Stimulated activated naive B cell treated with anti-CD40 and anti-IgM and Interleukin-4, amounts not matched to agents 10 μg/mL and 1 μg/mL and 100 μg/mL, for 72 hours (primary cell): ENCODE data around the gene THBD.

Experiments used
- ATAC-seq, 2 donors: fragments of 150-1000 bp; cut with Tn5 transposase; replicated peaks; 2 replicates each; pipeline ENCODE4 v1.10.0; 2021; ENCODE audit warnings: moderate library complexity in 1 of 2
- DNase-seq: peaks from one replicate; pipeline ENCODE4 v3.0.0; 2021
- H3K27ac Mint-ChIP-seq: one replicate; pipeline ENCODE4 v1.8.0; 2022; ENCODE audit warnings: mild to moderate bottlenecking, mixed read lengths
- H3K27me3 Mint-ChIP-seq, 2 donors: one replicate each; pipeline ENCODE4 v1.8.0; 2022; ENCODE audit warnings: mixed read lengths in 2 of 2
- H3K36me3 Mint-ChIP-seq, 2 donors: one replicate each; pipeline ENCODE4 v1.8.0; 2022; ENCODE audit warnings: mixed read lengths in 2 of 2, mild to moderate bottlenecking in 1 of 2
- H3K4me1 Mint-ChIP-seq, 2 donors: one replicate each; pipeline ENCODE4 v1.8.0; 2022; ENCODE audit warnings: mixed read lengths in 2 of 2, mild to moderate bottlenecking in 1 of 2
- H3K4me3 Mint-ChIP-seq, 2 donors: one replicate each; pipeline ENCODE4 v1.8.0; 2022; ENCODE audit warnings: mild to moderate bottlenecking in 2 of 2, mixed read lengths in 2 of 2, moderate library complexity in 1 of 2
- H3K9me3 Mint-ChIP-seq, 2 donors: one replicate each; pipeline ENCODE4 v1.8.0; 2022; ENCODE audit warnings: mixed read lengths in 2 of 2, mild to moderate bottlenecking in 1 of 2

The THBD gene

DNA sequence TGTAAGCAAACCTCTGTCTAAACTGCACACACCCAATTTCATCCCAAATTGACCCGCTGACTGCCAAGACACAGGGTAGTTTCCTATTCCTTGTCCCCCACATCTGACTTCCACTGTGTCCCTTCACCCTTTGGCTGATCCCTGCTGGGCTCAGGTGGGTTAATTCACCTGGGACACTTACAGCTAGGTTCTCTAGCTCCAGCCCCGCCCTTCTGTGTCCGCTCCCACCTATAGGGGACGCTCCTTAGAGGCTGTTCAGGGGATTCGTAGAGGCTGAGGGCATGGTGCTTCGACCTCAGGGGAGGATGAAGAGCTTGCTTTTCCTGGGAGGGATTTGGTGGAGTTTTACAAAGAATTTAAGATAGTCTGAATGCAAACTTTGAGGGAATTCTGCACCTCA, 40.7 kb upstream of the THBD start:
- ATAC-seq (no peak), DNase-seq (no peak)
- no peak overlapping the region for H3K4me3 Mint-ChIP-seq
- H3K4me1 Mint-ChIP-seq: peaks cover 9 to 23% of the 10 kb centered on the region in 2 donors
- H3K27me3 Mint-ChIP-seq: peaks cover 8 to 26% of the 10 kb centered on the region in 2 donors
- H3K27ac Mint-ChIP-seq: no peak overlapping the region
- no peaks in the 10 kb centered on the region for H3K36me3 Mint-ChIP-seq
- no peaks in the 10 kb centered on the region for H3K9me3 Mint-ChIP-seq

DNA sequence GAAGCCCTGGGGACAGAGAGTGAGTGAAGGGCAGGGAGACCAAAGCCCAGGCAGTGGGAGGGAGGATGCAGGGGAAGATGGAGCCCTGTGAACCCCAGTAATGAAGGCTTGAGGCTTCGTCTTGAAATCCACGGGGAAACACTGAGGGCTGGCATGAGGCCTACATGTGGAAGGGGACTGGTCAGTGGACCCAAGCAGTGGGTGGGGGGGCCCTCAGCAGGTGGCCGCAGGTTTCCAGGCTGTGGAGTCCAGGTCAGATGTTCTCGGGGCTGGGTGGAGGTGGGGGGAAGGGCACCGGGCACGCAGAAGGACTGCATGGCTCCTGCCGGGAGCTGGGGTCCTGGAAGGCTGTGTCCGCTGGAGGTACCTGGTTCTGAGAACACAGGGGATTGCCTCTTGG, 39.4 kb upstream of the THBD start:
- peaks cover 8 to 26% of the 10 kb centered on the region in 2 donors for H3K27me3 Mint-ChIP-seq
- H3K4me1 Mint-ChIP-seq: peaks cover 9 to 23% of the 10 kb centered on the region in 2 donors
- no peak overlapping the region for H3K27ac Mint-ChIP-seq
- H3K4me3 Mint-ChIP-seq: no peak overlapping the region
- DNase-seq (no peak), ATAC-seq (no peak)
- no peaks in the 10 kb centered on the region for H3K36me3 Mint-ChIP-seq
- H3K9me3 Mint-ChIP-seq: no peaks in the 10 kb centered on the region

DNA sequence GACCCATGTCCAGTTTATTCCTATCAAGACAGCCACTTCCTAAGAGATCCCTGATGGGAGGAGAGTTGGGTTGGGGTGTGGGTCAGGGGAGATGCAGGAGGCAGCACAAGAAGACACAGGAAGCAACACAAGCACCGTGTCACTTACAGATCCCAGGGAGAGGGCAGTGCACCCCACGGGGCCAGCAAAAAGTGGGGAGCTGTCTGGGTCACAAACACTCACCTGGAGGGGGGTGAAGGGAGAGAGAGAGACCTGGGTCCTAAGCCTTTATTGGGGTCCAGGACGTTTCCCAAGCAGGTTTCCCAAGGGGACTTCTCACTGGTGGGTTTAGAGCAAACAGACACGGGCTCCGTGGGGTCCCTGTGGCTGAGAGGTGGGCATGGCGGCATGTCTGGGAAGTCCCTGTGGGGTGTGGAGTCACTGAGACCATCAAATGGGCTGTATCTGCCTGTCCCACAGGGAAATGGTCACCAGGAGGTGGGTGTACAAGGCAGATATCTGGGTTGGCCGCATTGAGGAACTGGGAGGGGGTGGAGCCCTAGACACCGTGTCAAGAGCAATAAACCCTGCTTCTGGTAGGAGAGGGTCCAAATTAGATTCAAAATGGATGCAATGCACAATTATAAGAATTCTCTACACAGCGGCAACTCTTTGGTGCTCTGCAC, 38.2 kb upstream of the THBD start:
- peaks cover 9 to 23% of the 10 kb centered on the region in 2 donors for H3K4me1 Mint-ChIP-seq
- DNase-seq: no peak
- no peak overlapping the region for H3K4me3 Mint-ChIP-seq
- peak; percentile 63 to 66 for ATAC-seq
- H3K27ac Mint-ChIP-seq: no peak overlapping the region
- no peaks in the 10 kb centered on the region for H3K36me3 Mint-ChIP-seq
- H3K9me3 Mint-ChIP-seq: no peaks in the 10 kb centered on the region
- H3K27me3 Mint-ChIP-seq: peaks cover 8 to 21% of the 10 kb centered on the region in 2 donors

DNA sequence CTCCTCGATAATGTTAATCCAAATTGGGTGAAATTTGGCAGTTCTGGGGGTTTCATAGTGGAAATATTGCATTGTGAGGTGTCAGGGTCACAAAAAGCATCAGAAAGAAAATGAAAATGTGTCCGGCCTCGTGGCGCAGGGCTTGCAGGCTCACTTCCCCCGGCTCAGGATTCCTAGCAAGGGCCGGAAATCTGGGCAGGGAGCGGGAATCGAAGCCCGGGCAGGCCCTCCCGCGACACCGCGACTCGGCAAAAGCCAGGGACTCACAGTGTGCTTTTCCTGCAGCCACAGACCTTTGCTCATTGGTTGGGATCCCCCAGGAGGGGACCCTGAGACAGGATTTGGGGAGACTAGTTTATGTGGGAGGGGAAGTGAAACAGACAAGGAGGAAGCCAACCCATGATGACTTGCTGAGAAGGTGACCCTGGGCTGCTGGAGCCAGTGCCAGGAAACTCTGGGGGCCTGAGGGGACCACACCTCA, 37.5 kb upstream of the THBD start:
- H3K4me1 Mint-ChIP-seq: peaks cover 9 to 23% of the 10 kb centered on the region in 2 donors
- H3K9me3 Mint-ChIP-seq: no peaks in the 10 kb centered on the region
- H3K4me3 Mint-ChIP-seq: no peak overlapping the region
- peaks cover 8 to 21% of the 10 kb centered on the region in 2 donors for H3K27me3 Mint-ChIP-seq
- H3K27ac Mint-ChIP-seq: no peak overlapping the region
- ATAC-seq (peak; percentile 38 to 58), DNase-seq (no peak)
- H3K36me3 Mint-ChIP-seq: no peaks in the 10 kb centered on the region

DNA sequence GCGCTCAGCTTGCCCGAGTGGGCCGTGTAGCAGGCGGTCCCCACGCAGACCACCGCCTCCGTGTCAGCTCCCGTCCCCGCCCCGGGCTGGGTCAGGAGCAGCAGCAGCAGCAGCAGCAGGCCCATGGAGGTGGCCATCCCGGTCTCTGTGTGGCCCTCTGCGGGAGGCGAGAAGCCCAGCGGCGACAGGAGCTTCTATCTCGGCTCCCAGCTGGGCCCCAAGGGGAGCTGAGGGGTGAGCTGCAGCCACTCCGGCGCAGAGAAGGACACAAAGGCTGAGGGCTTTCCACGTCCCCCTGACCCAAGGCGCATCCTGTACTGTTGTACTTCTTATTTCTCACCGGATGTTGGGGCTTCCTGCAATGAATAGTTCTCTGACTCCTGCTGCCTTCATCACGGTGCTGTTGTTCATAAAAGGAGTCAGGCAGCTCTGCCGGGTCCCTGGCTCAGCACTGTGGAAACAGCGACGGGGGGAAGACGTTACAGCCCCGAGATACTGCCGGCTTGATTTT, 36.6 kb upstream of the THBD start, which contains the start of gene CD93:
Gene CD93, minus strand, starts transcription at position 269 of the 511 bp plus-strand sequence. Its CDS starts 132 bp downstream, at position 137.
- no peak for DNase-seq
- Mint-ChIP-seq H3K27ac (no peak within 1 kb of the TSS), H3K9me3 (no peaks in the 10 kb centered on the region), H3K36me3 (no peaks in the 10 kb centered on the region), H3K27me3 (peaks cover 8 to 21% of the 10 kb centered on the region in 2 donors), H3K4me1 (peaks cover 9 to 23% of the 10 kb centered on the region in 2 donors), H3K4me3 (no peak within 1 kb of the TSS)
- peak; percentile 33 to 47 for ATAC-seq

DNA sequence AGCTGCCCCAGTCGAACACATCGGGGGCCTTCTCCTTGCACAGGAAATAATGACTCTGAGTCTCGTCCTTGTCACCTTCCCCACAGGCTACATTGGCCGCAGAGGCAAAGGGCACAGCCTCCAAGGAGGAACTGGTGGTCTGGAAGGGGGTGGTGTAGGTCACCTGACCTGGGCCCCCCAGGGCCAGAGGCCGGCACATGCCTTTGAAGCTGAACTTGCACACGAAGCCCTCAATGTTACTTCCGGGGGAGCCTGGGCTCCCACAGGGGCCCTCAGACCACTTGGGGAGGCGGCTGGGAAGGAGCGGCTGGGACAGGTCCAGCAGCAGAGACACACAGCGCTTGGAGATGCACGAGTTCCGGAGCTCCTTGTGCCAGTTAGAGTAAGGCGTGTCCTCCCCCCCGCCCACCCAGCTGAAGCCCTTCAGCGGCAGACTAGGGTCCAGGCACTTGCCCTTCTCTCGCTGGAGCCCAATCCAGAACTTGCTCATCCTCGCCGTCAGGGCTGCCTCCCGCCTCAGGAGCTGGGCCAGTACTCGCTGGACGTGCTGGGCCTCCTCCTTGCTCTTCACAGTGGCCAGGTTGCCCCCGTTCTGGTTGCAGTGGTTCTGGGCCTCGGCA, 36.1 kb upstream of the THBD start:
- ATAC-seq (no peak), DNase-seq (no peak)
- H3K27ac Mint-ChIP-seq: no peak overlapping the region

DNA sequence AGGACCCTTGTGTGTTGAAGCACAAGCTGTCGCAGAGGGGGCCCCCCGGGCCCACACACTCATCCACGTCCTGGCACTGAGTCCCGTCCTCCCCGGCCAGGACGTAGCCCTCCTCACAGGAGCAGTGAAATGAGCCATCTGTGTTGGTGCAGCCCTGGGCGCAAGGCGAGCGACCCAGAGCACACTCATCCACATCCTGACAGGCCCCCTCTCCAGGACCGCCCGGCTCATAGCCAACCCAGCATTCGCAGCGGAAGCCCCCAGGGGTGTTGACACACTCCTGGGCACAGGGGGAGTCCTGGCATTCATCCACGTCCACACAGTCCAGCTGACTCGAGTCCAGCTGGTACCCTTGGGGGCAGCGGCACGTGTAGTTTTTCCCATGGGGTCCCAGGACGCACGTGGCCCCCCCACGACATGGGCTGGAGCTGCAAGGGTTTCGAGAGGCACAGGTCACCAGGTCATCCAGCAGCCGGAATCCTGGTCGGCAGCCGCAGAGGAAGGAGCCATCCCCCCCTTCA, 35.4 kb upstream of the THBD start:
- DNase-seq (no peak), ATAC-seq (no peak)
- peaks cover 8 to 21% of the 10 kb centered on the region in 2 donors for H3K27me3 Mint-ChIP-seq
- peaks cover 9 to 23% of the 10 kb centered on the region in 2 donors for H3K4me1 Mint-ChIP-seq
- no peak overlapping the region for H3K4me3 Mint-ChIP-seq
- H3K9me3 Mint-ChIP-seq: no peaks in the 10 kb centered on the region
- no peak overlapping the region for H3K27ac Mint-ChIP-seq
- no peaks in the 10 kb centered on the region for H3K36me3 Mint-ChIP-seq

More for the DNA sequence above, 36.1 kb upstream of the THBD start:
- H3K4me1 Mint-ChIP-seq: peaks cover 9 to 23% of the 10 kb centered on the region in 2 donors
- H3K9me3 Mint-ChIP-seq: no peaks in the 10 kb centered on the region
- H3K4me3 Mint-ChIP-seq: no peak overlapping the region
- H3K36me3 Mint-ChIP-seq: no peaks in the 10 kb centered on the region
- peaks cover 8 to 21% of the 10 kb centered on the region in 2 donors for H3K27me3 Mint-ChIP-seq

DNA sequence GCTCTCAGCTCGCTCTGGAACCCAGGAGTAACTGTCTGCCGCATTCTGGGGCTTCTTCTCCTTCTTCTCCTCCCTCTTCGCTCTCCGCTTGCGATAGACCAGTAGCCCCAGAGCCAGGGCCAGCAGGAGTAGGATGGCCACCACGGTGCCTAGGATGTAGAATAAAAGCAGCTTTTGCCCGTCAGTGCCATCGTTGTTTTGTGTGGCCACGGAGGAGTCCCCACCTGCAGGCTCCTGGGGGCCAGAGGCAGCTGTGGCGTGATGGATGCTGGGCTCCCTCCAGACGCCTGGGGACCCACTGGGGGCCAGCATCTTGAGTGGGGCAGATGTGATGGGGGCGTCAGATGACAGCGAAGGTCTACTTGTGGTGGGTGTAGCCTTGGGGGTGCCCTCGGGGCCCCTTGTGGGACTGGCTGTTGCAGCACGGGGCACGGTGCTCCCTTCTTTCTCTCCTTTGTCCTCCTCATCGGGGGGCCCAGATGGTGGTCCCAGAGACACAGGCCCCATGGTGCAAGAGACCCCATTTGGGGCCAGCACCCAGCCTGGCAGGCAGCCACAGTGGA, 34.9 kb upstream of the THBD start:
- H3K4me3 Mint-ChIP-seq: no peak overlapping the region
- DNase-seq: no peak
- H3K9me3 Mint-ChIP-seq: no peaks in the 10 kb centered on the region
- H3K27me3 Mint-ChIP-seq: peaks cover 8 to 21% of the 10 kb centered on the region in 2 donors
- H3K27ac Mint-ChIP-seq: no peak overlapping the region
- H3K4me1 Mint-ChIP-seq: peaks cover 9 to 23% of the 10 kb centered on the region in 2 donors
- H3K36me3 Mint-ChIP-seq: no peaks in the 10 kb centered on the region
- ATAC-seq: no peak

DNA sequence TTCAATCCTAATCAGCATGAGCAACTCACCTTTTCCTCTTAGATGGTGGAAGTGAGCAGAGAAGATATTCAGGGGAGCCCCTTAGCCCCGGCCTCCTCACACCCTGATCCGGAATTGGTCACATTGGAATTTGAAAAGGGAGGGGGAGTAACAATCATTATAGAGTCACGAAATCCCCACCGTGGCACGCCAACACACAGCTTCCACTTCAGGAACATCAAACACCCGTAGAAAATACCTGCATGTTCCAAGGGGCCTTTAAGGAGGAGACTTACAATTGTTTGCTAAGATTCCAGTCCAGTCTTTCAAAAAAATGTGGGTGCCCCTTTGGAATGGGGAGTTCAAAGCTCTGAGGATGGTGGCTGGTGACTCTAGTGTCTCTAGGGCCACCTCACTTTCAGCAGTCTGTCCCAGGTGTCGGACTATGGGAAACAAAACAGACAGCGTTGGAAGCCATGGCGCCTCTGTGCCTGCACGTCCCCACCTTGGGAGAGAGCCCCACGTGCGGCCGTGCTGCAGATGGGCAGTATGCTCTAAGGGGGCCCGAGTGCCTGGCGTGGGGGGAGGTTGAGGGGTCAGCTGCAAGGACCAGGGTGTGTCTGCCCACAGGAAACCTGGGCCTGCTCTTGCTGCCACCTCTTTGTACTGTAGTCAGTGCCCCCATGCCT, 34.2 kb upstream of the THBD start:
- H3K27me3 Mint-ChIP-seq: peaks cover 8 to 24% of the 10 kb centered on the region in 2 donors
- peaks cover 9 to 23% of the 10 kb centered on the region in 2 donors for H3K4me1 Mint-ChIP-seq
- DNase-seq (no peak), ATAC-seq (no peak)
- H3K36me3 Mint-ChIP-seq: no peaks in the 10 kb centered on the region
- H3K9me3 Mint-ChIP-seq: no peaks in the 10 kb centered on the region
- no peak overlapping the region for H3K27ac Mint-ChIP-seq
- H3K4me3 Mint-ChIP-seq: no peak overlapping the region

DNA sequence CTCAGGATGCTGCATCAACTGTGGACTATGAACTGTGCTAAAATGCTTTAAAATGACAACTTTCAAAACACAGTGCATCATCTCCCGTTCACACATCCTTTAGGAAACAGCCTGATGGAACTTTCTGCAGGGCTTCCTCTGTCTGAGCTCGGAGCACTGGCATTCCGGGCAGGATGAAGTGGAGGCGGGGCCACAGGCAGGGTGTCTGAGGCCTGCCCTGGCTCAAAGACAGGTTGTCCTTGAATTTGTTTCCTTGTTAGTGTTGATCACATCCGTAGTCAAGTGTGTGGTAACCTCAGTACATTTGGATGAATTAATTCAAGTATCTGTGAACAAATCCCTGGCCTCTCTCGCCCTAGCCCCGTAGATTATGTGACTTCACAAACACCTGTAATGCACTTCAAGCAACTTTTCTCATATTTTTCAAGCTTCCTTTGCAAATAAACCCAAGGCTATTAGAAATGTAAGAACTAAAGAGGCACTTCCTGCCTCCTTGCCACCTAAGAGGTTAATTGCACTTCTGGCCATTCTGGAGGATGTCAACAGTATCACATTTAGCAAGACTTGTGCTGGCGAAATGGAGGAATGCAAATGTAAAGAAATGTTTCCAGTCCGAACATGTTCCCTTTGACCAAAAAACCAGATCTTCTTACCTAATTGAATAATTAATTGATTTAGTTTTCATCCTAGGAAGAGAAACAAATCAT, 33.5 kb upstream of the THBD start:
- Mint-ChIP-seq H3K27me3 (peaks cover 5 to 26% of the 10 kb centered on the region in 2 donors), H3K4me3 (no peak overlapping the region), H3K36me3 (no peaks in the 10 kb centered on the region), H3K4me1 (peaks cover 9 to 22% of the 10 kb centered on the region in 2 donors), H3K9me3 (no peaks in the 10 kb centered on the region), H3K27ac (no peak overlapping the region)
- no peak for DNase-seq
- ATAC-seq: no peak

DNA sequence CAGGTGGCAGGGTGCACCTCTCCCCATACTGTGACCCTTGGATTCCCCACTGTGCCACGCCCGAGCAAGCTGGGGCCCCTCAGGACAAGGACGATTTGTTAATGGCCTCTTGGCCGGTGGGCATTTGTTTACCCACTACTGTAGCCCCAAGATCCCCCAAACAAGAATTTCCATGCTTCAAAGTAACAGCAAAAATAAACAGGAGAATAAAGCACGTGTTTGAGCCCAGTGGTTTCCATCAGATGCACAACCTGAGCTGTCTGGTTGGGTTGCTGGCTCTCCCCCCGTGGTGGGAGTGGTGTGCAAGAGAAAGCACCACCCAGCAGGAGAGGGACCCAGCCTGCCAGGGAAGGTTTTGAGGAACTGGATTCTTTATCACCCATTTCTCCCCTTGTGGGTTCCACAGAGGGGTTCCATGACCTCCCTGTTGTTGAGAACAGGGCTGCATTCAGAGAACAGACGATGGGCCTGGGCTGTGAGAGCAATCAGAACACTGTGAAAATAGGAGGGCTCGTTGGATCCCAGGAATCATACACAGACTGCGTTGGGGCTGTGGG, 31.9 kb upstream of the THBD start:
- H3K4me3 Mint-ChIP-seq: no peak overlapping the region

DNA sequence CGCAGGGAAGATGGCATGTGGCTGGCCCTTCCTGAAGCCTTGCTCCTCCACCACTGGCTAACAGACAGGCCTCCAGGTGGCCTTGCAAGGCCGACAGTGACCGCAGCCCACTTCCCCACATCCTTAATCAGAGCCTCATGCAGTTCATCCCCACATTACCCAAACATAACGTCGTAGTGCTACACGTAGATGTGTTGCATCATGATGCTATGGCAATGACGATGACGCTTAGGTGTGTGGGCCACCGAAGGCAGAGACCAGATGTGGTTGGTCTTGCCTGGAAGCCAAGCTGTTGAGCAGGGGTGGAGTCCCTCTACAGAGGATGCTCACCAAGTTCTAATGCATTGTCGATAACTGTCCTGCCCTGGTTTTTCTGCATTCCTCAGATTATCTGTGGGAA, 31.0 kb upstream of the THBD start:
- Mint-ChIP-seq H3K4me3 (no peak overlapping the region), H3K27me3 (peaks cover 4 to 12% of the 10 kb centered on the region in 2 donors), H3K27ac (no peak overlapping the region), H3K36me3 (no peaks in the 10 kb centered on the region), H3K9me3 (no peaks in the 10 kb centered on the region), H3K4me1 (no peaks in the 10 kb centered on the region)
- DNase-seq: no peak
- ATAC-seq: no peak

More for the DNA sequence above, 31.9 kb upstream of the THBD start:
- Mint-ChIP-seq H3K27ac (no peak overlapping the region), H3K4me1 (peaks cover 2 to 5% of the 10 kb centered on the region in 2 donors), H3K36me3 (no peaks in the 10 kb centered on the region), H3K9me3 (no peaks in the 10 kb centered on the region), H3K27me3 (peaks cover 4 to 12% of the 10 kb centered on the region in 2 donors)
- ATAC-seq (no peak), DNase-seq (no peak)

DNA sequence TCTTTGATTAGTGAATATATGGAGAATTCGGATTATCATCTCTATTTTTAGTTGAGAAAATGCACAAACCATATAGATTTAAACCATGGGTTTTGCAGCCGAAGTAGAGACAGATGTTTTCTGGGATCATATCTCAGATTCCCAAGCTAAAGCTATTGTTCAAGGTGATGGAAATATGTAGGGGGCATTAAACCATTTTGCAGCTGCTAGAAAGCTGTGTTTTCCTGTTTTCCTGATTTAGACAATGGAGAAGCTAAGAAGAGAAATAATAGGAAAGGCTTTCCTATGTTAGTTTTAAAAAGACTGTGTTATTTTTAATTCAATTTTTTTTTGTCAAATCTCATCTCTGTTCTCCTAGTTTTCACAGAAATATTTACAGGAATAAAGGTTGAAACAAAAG, 30.5 kb upstream of the THBD start:
- H3K36me3 Mint-ChIP-seq: no peaks in the 10 kb centered on the region
- H3K4me3 Mint-ChIP-seq: no peak overlapping the region
- H3K27ac Mint-ChIP-seq: no peak overlapping the region

More for the DNA sequence above, 30.5 kb upstream of the THBD start:
- Mint-ChIP-seq H3K4me1 (no peaks in the 10 kb centered on the region), H3K27me3 (peaks cover 4 to 12% of the 10 kb centered on the region in 2 donors), H3K9me3 (no peaks in the 10 kb centered on the region)
- ATAC-seq: no peak
- DNase-seq: no peak
